A549 (cell line): ENCODE results near the gene PRKN. TPM values are rescaled to one million over a fixed set of nuclear protein-coding genes. Genes with fewer than 3 reads are reported as not detected.

Experiments used
- ATAC-seq, 2 experiments: fragments of 200-7000 bp in 1 of 2; fragments of >200 bp in 1 of 2; cut with Nextera tagmentation in 1 of 2; cut with Tn5 transposase in 1 of 2; 3 replicates each; pipeline versions ENCODE4 v1.8.0 to v1.9.1; 2018 to 2020; ENCODE audit warnings: mild to moderate bottlenecking in 1 of 2, moderate library complexity in 1 of 2
- CTCF ChIA-PET: fragments of 300-600 bp; sonication (Branson Sonifier 250); formaldehyde crosslinking; extraction: SDS; loops from one replicate; lab custom pipeline; 2021; ENCODE audit warnings: antibody characterized with exemption, inconsistent platforms; lab: Yijun Ruan, JAX
- POLR2A ChIA-PET: fragments of 350-600 bp; formaldehyde crosslinking; extraction: SDS; loops from one replicate; lab custom pipeline; 2021; ENCODE audit warnings: antibody characterized with exemption, inconsistent platforms; lab: Yijun Ruan, JAX
- DNase-seq, 2 experiments: peaks; one replicate each; pipeline versions ENCODE4 v3.0.0 to v3.0.0-alpha.2; 2011 to 2016; ENCODE audit warnings: low read depth in 1 of 2, low spot score in 1 of 2
- FAIRE-seq: peaks from 2 replicates; lab custom pipeline; 2011; peaks lifted over from hg19 to GRCh38; lab: Jason Lieb, UNC
- H3K27ac ChIP-seq, 2 experiments: fragments of >200 bp; sonication (Bioruptor Twin); formaldehyde crosslinking; 3 replicates each; pipeline ENCODE4 v1.5.1; 2016 to 2017
- H3K4me1 ChIP-seq: fragments of >200 bp; sonication (Bioruptor Twin); formaldehyde crosslinking; 3 replicates; pipeline ENCODE4 v1.6.1; 2016
- H3K4me2 ChIP-seq: fragments of >200 bp; sonication (Bioruptor Twin); formaldehyde crosslinking; 3 replicates; pipeline ENCODE4 v1.6.1; 2016
- H3K4me3 ChIP-seq: fragments of >200 bp; sonication (Bioruptor Twin); formaldehyde crosslinking; 3 replicates; pipeline ENCODE4 v1.5.1; 2016
- H3K9me3 ChIP-seq: fragments of >200 bp; sonication (Bioruptor Twin); formaldehyde crosslinking; 3 replicates; pipeline ENCODE4 v1.6.1; 2016
- BHLHE40 ChIP-seq: IDR thresholded peaks from 2 replicates; pipeline ENCODE4 v1.6.1; 2012; ENCODE audit warnings: low read depth, low read length, inconsistent platforms
- CBX2 ChIP-seq: fragments of 200-600 bp; sonication (generic); IDR thresholded peaks from 2 replicates; pipeline ENCODE4 v1.6.1; 2016; ENCODE audit warnings: low read depth, mild to moderate bottlenecking, borderline replicate concordance
- CBX8 ChIP-seq: fragments of 200-600 bp; sonication (generic); IDR thresholded peaks from 2 replicates; pipeline ENCODE4 v1.6.1; 2016
- EHMT2 ChIP-seq: fragments of 200-600 bp; sonication (generic); IDR thresholded peaks from 2 replicates; pipeline ENCODE4 v1.6.1; 2016; ENCODE audit warnings: antibody characterized with exemption, low read depth, mild to moderate bottlenecking, moderate library complexity
- EP300 ChIP-seq, 2 experiments: fragments of >200 bp; sonication (Bioruptor Twin); formaldehyde crosslinking; IDR thresholded peaks; 2 replicates in 1 of 2; 3 replicates in 1 of 2; pipeline ENCODE4 v1.6.1; 2016 to 2017
- HDAC2 ChIP-seq: fragments of 200-600 bp; sonication (generic); IDR thresholded peaks from 2 replicates; pipeline ENCODE4 v1.6.1; 2016
- HOXB5 ChIP-seq: fragments of 250-450 bp; sonication (Bioruptor Pico); IDR thresholded peaks from 2 replicates; pipeline ENCODE4 v1.5.0; 2020; ENCODE audit warnings: mild to moderate bottlenecking, moderate library complexity
- JUN ChIP-seq, 2 experiments: fragments of >200 bp; sonication (Bioruptor Twin); formaldehyde crosslinking; IDR thresholded peaks; 2 replicates in 1 of 2; 3 replicates in 1 of 2; pipeline ENCODE4 v1.6.1; 2016 to 2017
- KDM1A ChIP-seq: fragments of 200-600 bp; sonication (generic); IDR thresholded peaks from 2 replicates; pipeline ENCODE4 v1.6.1; 2016; ENCODE audit warnings: low read depth, mild to moderate bottlenecking
- MAFK ChIP-seq: fragments of 450-650 bp; IDR thresholded peaks from 2 replicates; pipeline ENCODE4 v1.6.1; 2014; ENCODE audit not compliant: partially characterized antibody
- MYC ChIP-seq: IDR thresholded peaks from 2 replicates; pipeline ENCODE4 v1.6.1; 2012; ENCODE audit warnings: mild to moderate bottlenecking, inconsistent platforms, low read length, improper control_type of control experiment, borderline replicate concordance
- PHF8 ChIP-seq: fragments of 200-600 bp; sonication (generic); IDR thresholded peaks from 2 replicates; pipeline ENCODE4 v1.6.1; 2016; ENCODE audit warnings: low read depth, mild to moderate bottlenecking, antibody characterized with exemption, moderate library complexity, borderline replicate concordance
- POLR2A ChIP-seq: IDR thresholded peaks from 2 replicates; pipeline ENCODE4 v1.6.1; 2012; ENCODE audit warnings: mild to moderate bottlenecking, low read length
- RARB ChIP-seq: fragments of 250-450 bp; sonication (Bioruptor Pico); IDR thresholded peaks from 2 replicates; pipeline ENCODE4 v1.8.0; 2021; ENCODE audit warnings: mild to moderate bottlenecking, moderate library complexity
- RFX5 ChIP-seq: fragments of 450-650 bp; IDR thresholded peaks from 2 replicates; pipeline ENCODE4 v1.7.1; 2014; ENCODE audit warnings: antibody characterized with exemption, mild to moderate bottlenecking, moderate library complexity
- SREBF2 ChIP-seq: fragments of 450-650 bp; IDR thresholded peaks from 2 replicates; pipeline ENCODE4 v1.6.1; 2014; ENCODE audit warnings: mild to moderate bottlenecking, moderate library complexity
- TP53 ChIP-seq: fragments of 250-450 bp; sonication (Bioruptor Pico); IDR thresholded peaks from 2 replicates; pipeline ENCODE4 v1.5.0; 2021; ENCODE audit warnings: mild to moderate bottlenecking, moderate library complexity
- WGBS: methylation state at CpG from one replicate; pipeline ENCODE4 v1.1.6; 2017; ENCODE audit errors: missing lambda C conversion rate; 5-methylcytosine and 5-hydroxymethylcytosine counted together
- polyA plus RNA-seq, 4 experiments: library from polyadenylated mRNA; depleted of rRNA in 3 of 4; stranded (reverse); fragments of >200 nt; fragmentation: RNase III in 1 of 4; extraction: RNeasy Plus Mini Kit Qiagen cat#74134 plus additional on column Dnase treatment in 1 of 4; gene quantifications; 2 replicates in 3 of 4; 3 replicates in 1 of 4; pipeline ENCODE4 v1.2.3, GENCODE V29; 2011 to 2017
- TF ChIP-seq, protein P1 (sequence below): IDR thresholded peaks from 2 replicates; pipeline ENCODE4 v1.6.1; 2012
- TF ChIP-seq, protein P2 (sequence below): fragments of >200 bp; sonication (Bioruptor Twin); formaldehyde crosslinking; IDR thresholded peaks from 2 replicates; pipeline ENCODE4 v1.6.1; 2016
- TF ChIP-seq, protein P3 (sequence below): fragments of >200 bp; sonication (Bioruptor Twin); formaldehyde crosslinking; IDR thresholded peaks from 3 replicates; pipeline ENCODE4 v1.6.1; 2016
- TF ChIP-seq, protein P4 (sequence below): IDR thresholded peaks from 2 replicates; pipeline ENCODE4 v1.6.1; 2012

The PRKN gene
- polyA plus RNA-seq, 2 of the 4 experiments (the other 2 are of a cell fraction), result 0.36 to 0.39 TPM

DNA sequence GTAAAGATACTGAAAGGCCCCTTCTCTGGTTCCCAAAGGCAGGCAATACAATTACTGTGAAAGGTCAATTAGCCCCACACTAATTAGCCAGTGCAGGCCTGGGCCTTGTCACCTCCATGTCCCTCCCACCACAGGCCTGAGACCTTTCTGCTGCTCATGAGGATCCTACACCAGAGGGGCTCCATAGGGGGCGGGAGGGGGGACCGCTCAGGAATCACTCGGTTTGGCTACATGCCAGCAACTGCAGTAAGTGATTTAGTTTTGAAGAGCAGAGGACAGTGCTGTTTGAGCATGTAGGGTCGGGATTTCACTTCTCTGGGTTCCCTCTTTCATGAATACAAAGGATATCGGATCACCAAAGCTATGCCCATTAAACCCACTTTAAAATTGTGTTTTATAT lies 455.6 kb downstream of the PRKN start:
- ATAC-seq (no peak), FAIRE-seq (no peak), DNase-seq (no peak)
- no peaks in the 10 kb centered on the region for H3K4me1 ChIP-seq
- CTCF ChIA-PET, result no interaction called here
- H3K9me3 ChIP-seq, result no peaks in the 10 kb centered on the region
- no peak overlapping the region for H3K27ac ChIP-seq
- H3K4me3 ChIP-seq, result no peak overlapping the region
- WGBS, result 53% methylated on average over 4 of the region's 5 CpGs
- no peak overlapping the region for H3K4me2 ChIP-seq
- TF ChIP-seq JUN (IDR thresholded peaks at IDR 0.05), result no peak
- TF ChIP-seq, all 56 proteins: peak for 0
- POLR2A ChIA-PET, result no interaction called here

DNA sequence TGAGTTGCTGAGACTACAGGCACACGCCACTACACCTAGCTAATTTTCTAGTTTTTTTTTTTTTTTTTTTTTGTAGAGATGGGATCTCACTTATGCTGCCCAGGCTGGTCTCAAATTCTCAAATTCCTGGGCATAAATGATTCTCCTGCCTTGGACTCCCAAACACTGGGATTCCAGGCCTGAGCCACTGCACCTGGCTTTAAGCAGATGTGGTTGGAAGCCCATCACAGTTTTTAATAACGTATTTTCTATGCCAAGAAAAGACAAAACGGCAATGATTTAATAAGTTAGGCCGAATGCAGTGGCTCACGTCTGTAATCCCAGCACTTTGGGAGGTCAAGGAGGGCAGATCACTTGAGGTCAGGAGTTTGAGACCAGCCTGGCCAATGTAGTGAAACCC lies 456.6 kb downstream of the PRKN start:
- FAIRE-seq (no peak), ATAC-seq (no peak), DNase-seq (no peak)
- 65% methylated on average over 5 of the region's 5 CpGs for WGBS
- Histone ChIP-seq H3K4me2 (no peak overlapping the region), H3K4me3 (no peak overlapping the region), H3K27ac (no peak overlapping the region), H3K9me3 (no peaks in the 10 kb centered on the region), H3K4me1 (no peaks in the 10 kb centered on the region)
- TF ChIP-seq TP53 (CRISPR knock-in tag) (no peak), HOXB5 (CRISPR knock-in tag) (no peak), CBX8 (no peak), PHF8 (no peak)
- ChIA-PET POLR2A (no interaction called here), CTCF (no interaction called here)

DNA sequence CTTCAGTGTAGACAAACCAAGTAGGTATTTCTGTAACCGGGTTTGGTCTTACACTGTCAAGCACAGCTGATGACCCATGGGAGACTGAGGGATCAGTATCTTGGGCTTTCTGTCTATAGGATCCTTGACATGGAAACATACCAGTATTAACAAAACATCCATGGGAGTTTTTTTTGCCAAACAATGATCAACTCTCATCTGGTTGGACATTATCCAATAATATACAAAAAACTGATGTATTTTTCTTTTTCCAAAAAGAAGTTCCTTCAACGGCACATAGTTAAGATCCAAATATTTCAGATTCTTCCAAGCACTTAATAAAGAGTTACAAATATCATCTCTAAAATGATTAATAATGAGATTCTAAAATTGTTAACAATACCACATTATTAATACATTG lies 459.9 kb downstream of the PRKN start:
- no peak overlapping the region for H3K27ac ChIP-seq
- no peak overlapping the region for H3K4me2 ChIP-seq
- ATAC-seq (no peak), DNase-seq (no peak), FAIRE-seq (no peak)
- WGBS, result 38% methylated on average over 2 of the region's 2 CpGs
- H3K4me1 ChIP-seq, result no peaks in the 10 kb centered on the region
- ChIA-PET POLR2A (no interaction called here), CTCF (no interaction called here)
- TF ChIP-seq, protein P1, sequence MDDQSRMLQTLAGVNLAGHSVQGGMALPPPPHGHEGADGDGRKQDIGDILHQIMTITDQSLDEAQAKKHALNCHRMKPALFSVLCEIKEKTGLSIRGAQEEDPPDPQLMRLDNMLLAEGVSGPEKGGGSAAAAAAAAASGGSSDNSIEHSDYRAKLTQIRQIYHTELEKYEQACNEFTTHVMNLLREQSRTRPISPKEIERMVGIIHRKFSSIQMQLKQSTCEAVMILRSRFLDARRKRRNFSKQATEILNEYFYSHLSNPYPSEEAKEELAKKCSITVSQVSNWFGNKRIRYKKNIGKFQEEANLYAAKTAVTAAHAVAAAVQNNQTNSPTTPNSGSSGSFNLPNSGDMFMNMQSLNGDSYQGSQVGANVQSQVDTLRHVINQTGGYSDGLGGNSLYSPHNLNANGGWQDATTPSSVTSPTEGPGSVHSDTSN, result no peak
- TF ChIP-seq, protein P2, sequence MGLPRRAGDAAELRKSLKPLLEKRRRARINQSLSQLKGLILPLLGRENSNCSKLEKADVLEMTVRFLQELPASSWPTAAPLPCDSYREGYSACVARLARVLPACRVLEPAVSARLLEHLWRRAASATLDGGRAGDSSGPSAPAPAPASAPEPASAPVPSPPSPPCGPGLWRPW, result no peak
- TF ChIP-seq SREBF2 (no peak), RARB (CRISPR knock-in tag) (no peak), MYC (no peak), EP300 (IDR thresholded peaks at IDR 0.05) (no peak)
- no peaks in the 10 kb centered on the region for H3K9me3 ChIP-seq
- H3K4me3 ChIP-seq, result no peak overlapping the region

DNA sequence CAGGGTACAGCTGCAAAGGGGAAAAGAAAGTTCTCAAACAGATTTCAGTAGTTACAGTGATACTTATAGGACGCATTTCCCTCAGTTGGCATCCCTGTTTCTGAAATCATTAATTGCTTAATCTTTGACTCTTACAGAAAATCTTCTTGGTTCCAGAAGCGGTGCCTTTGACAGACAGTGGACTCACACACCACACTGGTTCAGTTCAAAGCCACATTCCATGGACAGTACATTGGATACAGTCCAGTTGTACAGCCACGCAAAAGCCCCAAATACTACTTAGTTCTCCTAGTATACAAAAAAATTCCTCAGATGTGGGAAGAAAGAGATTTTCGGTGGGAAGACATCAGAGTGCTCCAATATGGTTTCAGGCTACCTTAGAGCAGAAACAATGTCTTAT lies 460.4 kb downstream of the PRKN start:
- no peaks in the 10 kb centered on the region for H3K9me3 ChIP-seq
- DNase-seq (no peak), ATAC-seq (no peak), FAIRE-seq (no peak)
- ChIA-PET CTCF (no interaction called here), POLR2A (no interaction called here)
- H3K4me1 ChIP-seq, result no peaks in the 10 kb centered on the region
- no peak overlapping the region for H3K4me2 ChIP-seq
- H3K27ac ChIP-seq, result no peak overlapping the region
- H3K4me3 ChIP-seq, result no peak overlapping the region
- TF ChIP-seq HDAC2 (no peak), CBX2 (no peak), RFX5 (no peak), MYC (no peak), EHMT2 (no peak), EP300 (IDR thresholded peaks at IDR 0.05) (no peak), MAFK (no peak), BHLHE40 (no peak), POLR2A (no peak), KDM1A (no peak), TP53 (CRISPR knock-in tag) (no peak)
- TF ChIP-seq, protein P3, sequence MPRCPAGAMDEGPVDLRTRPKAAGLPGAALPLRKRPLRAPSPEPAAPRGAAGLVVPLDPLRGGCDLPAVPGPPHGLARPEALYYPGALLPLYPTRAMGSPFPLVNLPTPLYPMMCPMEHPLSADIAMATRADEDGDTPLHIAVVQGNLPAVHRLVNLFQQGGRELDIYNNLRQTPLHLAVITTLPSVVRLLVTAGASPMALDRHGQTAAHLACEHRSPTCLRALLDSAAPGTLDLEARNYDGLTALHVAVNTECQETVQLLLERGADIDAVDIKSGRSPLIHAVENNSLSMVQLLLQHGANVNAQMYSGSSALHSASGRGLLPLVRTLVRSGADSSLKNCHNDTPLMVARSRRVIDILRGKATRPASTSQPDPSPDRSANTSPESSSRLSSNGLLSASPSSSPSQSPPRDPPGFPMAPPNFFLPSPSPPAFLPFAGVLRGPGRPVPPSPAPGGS, result no peak
- TF ChIP-seq, protein P4, sequence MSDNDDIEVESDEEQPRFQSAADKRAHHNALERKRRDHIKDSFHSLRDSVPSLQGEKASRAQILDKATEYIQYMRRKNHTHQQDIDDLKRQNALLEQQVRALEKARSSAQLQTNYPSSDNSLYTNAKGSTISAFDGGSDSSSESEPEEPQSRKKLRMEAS, result no peak
- TF ChIP-seq, protein P1, result no peak
- TF ChIP-seq, all 56 proteins: peak for 0
- WGBS, result 42% methylated on average over 4 of the region's 4 CpGs
